Measurements from ENCODE around the gene DCD.

DCD gene

DNA sequence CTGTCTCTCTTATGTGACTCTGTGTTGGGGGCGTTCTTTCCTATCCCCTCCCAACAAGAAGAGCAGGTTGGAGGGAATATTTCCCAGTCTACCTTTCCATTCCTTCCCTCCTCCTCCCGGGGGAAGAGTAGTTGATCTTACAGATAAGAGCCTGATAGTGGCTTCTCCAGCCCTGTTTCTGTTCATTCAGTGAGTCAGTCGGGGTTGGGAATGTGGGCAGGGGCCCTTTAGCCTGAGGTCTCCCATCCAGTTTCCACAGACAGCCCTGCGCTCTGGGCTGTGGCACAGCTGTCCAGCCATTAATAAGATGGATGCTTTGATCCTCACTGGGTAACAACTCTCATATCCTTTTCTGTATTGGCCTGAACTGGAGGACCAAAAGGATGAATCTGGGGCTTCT lies 41.6 kb downstream of the DCD start:
- DNase-seq (ENCODE audit: low read depth, low spot score): no peak

DNA sequence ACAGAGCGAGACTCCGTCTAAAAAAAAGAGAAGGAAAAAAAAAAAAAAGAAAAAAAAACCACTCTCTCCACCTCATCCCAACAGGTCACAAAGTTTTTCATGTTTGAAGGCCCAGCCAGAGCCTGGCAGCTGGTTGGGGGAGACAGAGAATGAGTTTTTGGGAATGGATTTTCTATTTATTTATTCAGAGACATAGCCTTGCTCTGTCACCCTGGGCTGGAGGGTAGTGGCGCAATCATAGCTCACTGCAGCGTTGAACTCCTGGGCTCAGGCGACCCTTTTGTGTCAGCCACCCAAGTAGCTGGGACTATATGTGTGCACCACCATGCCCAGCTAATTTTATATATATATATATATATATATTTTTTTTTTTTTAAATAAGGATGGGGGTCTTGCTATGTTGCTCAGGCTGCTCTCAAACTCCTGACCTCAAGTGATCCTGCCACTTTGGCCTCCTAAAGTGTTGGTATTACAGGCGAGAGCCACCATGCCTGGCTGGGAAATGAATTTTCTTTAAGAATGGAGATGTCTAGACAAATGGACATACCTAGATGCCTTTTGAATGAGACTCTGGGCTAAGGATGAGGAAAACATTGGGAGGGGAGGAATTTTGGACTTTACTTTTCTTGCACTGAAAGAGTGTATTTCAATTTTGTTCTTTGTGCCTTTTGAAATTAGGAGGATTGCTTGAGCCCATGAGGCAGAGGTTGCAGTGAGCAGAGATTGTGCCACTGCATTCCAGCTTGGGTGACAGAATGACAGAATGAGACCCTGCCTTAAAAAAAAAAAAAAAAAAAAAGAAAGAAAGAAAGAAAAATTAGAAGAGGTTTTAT lies 42.8 kb downstream of the DCD start:
- DNase-seq (ENCODE audit: low read depth, low spot score): no peak

DNA sequence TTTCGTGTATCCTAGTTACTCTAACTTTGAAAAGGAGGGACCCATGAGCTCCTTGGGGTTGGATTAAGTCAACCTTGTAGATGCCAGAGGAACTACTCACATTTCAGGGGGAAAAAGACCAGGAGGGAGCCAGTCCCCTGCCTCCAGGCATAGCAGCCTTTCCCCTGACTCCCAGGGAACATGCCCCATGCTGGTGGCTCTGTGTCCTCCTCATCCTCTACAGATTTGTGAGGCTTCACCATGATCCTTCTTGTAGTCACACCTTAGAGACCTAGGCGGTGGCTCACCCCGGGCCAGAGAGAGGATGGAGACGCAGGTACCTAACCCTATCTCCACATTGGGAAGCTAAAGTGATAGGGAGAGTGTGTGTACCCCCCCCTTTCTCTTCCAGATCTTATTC lies 43.7 kb downstream of the DCD start:
- no peak for DNase-seq (ENCODE audit: low read depth, low spot score)

DNA sequence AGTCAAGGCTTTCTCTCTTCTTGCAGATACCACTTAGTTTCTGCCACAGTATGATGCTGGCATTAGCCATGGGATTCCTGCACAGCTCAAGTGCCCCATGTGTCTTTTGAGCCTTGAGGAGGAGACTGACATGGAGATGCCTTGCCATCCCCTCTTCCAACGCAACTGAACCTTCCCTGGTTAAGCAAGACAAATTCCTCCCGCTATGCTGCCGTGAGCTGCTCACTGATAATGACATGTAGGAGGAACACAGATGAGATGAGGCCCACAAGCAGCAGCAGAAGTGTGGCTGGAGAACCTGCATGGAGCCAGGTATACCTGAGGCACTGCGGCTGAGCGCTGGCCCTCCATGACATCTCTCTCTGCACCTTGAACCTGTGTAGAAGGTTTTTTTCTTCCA lies 44.3 kb downstream of the DCD start:
- DNase-seq (ENCODE audit: low read depth, low spot score): no peak

DNA sequence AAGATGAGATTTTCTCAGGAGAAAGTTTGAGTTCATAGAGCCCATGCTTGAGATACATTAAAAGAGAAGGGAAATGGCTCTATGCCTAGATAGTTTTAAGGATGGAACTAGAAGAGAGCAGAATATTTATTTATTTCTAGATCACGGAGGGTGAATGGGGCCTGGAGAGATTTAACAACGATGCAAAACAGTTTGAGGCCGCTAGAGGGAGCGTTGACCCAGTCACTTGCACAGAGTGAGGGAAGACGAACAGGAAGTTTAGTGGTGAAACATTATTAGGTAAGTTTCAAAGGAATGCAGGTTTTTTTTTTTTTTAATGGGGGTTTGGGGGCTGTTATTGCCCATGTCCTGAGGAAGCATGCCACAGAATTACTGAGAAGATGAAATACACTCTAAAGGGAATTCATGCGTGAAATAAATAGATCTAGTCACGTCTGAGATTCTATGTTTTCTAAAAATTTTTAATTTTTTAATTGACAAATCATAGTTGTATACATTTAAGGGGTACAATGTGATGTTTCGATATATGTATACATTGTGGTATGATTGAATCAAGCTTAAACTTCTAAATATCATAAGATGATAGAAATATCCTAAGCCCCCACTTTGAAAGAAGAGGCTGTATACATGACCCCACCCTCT lies 44.9 kb downstream of the DCD start:
- DNase-seq (ENCODE audit: low read depth, low spot score): peak; percentile 40

DNA sequence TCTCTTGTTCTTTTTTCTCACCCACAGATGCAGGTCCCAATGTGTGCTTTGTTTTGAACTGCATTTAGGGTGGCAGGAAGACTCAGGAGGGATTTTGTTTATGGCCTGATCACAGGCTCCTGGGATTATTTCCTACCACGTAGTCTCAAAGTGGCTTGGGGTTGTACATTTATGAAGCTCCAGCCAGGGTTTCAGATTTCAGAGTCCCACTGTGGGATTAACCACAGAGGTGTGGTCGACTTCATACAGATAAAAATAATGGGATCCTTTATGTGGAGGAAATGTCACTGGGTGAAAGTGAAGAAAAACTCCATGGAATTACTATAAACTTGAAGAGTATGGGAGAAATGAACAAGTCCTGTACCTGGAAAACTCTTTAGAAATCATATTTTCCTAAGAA lies 45.5 kb downstream of the DCD start:
- no peak for DNase-seq (ENCODE audit: low read depth, low spot score)

DNA sequence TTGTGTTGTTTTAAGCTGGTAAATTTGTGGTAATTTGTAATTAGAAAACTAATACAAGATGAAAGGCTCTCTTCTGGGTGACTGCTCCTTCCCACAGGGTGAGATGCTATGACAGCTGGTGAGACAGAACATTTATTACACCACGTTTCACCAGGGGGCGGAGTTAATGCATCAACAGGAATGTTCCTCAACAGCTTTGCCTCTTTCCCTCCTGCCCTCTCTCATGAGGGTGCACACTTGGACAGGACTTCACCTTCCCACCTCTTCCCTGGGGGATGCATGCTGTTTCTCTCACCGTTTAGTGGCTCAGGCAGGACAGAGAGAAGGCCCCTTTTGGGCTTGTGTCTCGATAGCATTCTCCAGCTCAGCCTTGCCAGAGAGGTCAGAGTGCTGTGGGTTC lies 46.3 kb downstream of the DCD start:
- DNase-seq (ENCODE audit: low read depth, low spot score): no peak

DNA sequence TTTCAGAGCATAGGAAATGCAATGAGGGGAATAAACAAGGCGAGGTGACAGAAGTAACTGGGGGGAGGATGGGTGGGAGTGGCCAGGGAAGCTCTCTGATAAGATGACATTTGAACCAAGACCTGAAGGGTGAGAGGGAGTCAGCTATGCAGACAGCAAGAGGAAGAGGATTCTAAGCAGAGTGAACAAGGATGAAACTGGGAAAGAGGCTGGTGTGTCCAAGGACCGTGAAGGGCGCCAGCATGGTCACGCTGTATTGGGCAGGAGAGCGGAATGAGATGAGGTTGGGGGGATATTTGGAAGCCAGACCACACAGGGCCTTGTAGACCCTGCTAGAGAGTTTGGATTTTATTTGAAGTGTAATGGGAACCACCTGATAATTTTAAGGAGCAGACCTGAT lies 49.2 kb downstream of the DCD start:
- DNase-seq (ENCODE audit: low read depth, low spot score): no peak

DNA sequence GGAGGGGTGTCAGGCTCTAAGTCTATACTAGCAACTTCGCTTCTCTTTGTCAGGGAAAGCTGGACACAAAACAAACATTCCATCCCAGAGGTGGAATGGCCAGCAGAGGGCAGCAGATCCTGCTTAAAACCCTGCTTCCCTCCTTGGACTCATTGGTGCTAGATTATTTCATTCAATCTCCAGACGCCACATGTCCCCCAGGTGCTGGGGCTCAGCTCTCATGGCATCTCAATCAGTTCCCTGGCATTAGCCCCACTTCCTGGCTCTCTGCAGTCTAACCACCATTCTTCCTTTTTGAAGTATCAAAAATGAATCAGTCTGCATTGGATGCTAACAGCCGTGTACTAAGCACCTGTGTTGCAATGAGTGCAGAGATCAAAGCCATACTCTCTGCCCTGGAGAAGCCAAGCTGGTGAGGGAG lies 51.6 kb downstream of the DCD start:
- peak; percentile 20 for DNase-seq (ENCODE audit: low read depth, low spot score)

DNA sequence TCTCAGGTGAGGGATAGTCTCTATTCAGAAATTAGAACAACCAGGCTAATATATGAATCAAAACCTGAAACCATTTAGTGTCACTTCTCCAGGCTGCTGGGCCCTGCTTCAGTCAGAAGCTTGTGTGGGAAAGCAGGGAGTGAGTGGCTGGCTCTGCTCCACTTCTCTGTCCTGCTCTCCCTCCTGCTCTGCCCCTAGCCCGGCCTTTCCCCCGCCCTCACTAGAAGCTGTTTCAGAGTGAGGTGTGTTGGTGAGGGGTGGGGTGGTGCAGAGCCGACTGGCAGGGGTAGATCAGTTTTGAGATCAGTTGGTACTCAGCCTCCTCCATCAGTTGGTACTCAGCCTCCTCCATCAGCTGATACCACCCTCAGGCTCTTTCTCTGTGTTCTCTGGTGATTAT lies 52.7 kb downstream of the DCD start:
- DNase-seq (ENCODE audit: low read depth, low spot score): no peak
